Keratinocyte (primary cell): ENCODE results near the gene FAM186B. TPM values are rescaled to one million over a fixed set of nuclear protein-coding genes. Genes with fewer than 3 reads are reported as not detected.

Source experiments
- DNase-seq: peaks from one replicate; pipeline ENCODE4 v3.0.0-alpha.2; 2011; ENCODE audit warnings: low read depth, missing footprints, low spot score
- FAIRE-seq: peaks from 2 replicates; lab custom pipeline; 2011; peaks lifted over from hg19 to GRCh38; lab: Jason Lieb, UNC
- H2AFZ ChIP-seq: 2 replicates; pipeline ENCODE4 v1.6.0; 2012; ENCODE audit warnings: low read length, control low read depth, inconsistent platforms; ENCODE audit not compliant: control insufficient read depth
- H3K27ac ChIP-seq: 2 replicates; pipeline ENCODE4 v1.5.1; 2011; ENCODE audit warnings: low read length; ENCODE audit not compliant: control insufficient read depth, insufficient read depth
- H3K27me3 ChIP-seq: 3 replicates; pipeline ENCODE4 v1.6.0; 2011; ENCODE audit warnings: low read length; ENCODE audit not compliant: control insufficient read depth, insufficient read depth; ENCODE audit errors: extremely low read depth
- H3K36me3 ChIP-seq, 2 experiments: 2 replicates in 1 of 2; 3 replicates in 1 of 2; pipeline ENCODE4 v1.5.1; 2011; ENCODE audit warnings: low read length in 2 of 2, mild to moderate bottlenecking in 1 of 2; ENCODE audit not compliant: control insufficient read depth in 2 of 2, insufficient read depth in 2 of 2; ENCODE audit errors: extremely low read depth in 1 of 2
- H3K4me1 ChIP-seq: 3 replicates; pipeline ENCODE4 v1.5.1; 2011; ENCODE audit warnings: low read length; ENCODE audit not compliant: control insufficient read depth, insufficient read depth; ENCODE audit errors: extremely low read depth
- H3K4me2 ChIP-seq: 3 replicates; pipeline ENCODE4 v1.6.0; 2011; ENCODE audit warnings: low read depth, low read length; ENCODE audit not compliant: control insufficient read depth, insufficient read depth; ENCODE audit errors: extremely low read depth
- H3K4me3 ChIP-seq, 3 experiments: fragments of 200-600 bp in 1 of 3; sonication (generic) in 1 of 3; 2 replicates in 2 of 3; 3 replicates in 1 of 3; pipeline ENCODE4 v1.5.1; 2011 to 2016; ENCODE audit warnings: low read length in 3 of 3, mild to moderate bottlenecking in 3 of 3, control low read depth in 2 of 3, inconsistent platforms in 1 of 3, low read depth in 1 of 3, mixed read lengths in 1 of 3, mixed run types in 1 of 3, moderate library complexity in 1 of 3; ENCODE audit not compliant: control insufficient read depth in 2 of 3, insufficient read depth in 2 of 3; ENCODE audit errors: extremely low read depth in 1 of 3
- H3K79me2 ChIP-seq: 2 replicates; pipeline ENCODE4 v1.6.0; 2012; ENCODE audit warnings: low read length; ENCODE audit not compliant: control insufficient read depth, insufficient read depth
- H3K9ac ChIP-seq: 3 replicates; pipeline ENCODE4 v1.6.0; 2011; ENCODE audit warnings: low read length; ENCODE audit not compliant: control insufficient read depth, insufficient read depth; ENCODE audit errors: extremely low read depth
- H3K9me1 ChIP-seq: 3 replicates; pipeline ENCODE4 v1.6.0; 2011; ENCODE audit warnings: low read length; ENCODE audit not compliant: control insufficient read depth, insufficient read depth; ENCODE audit errors: extremely low read depth
- H3K9me3 ChIP-seq: 2 replicates; pipeline ENCODE4 v1.5.1; 2012; ENCODE audit warnings: low read depth, low read length; ENCODE audit not compliant: control insufficient read depth
- H4K20me1 ChIP-seq: 3 replicates; pipeline ENCODE4 v1.6.0; 2011; ENCODE audit warnings: low read length; ENCODE audit not compliant: control insufficient read depth, insufficient read depth; ENCODE audit errors: extremely low read depth
- CTCF ChIP-seq, 3 experiments: IDR thresholded peaks in 1 of 3; conservative IDR thresholded peaks in 1 of 3; optimal IDR thresholded peaks in 1 of 3; 2 replicates in 2 of 3; 3 replicates in 1 of 3; pipeline versions ENCODE3 to v1.5.1; 2011; ENCODE audit warnings: low read length in 3 of 3, mild to moderate bottlenecking in 3 of 3, moderate library complexity in 2 of 3, control low read depth in 1 of 3, inconsistent platforms in 1 of 3; ENCODE audit not compliant: insufficient read depth in 2 of 3; ENCODE audit errors: extremely low read depth in 1 of 3
- EZH2 ChIP-seq: IDR thresholded peaks from one replicate; pipeline ENCODE4 v1.6.1; 2012; ENCODE audit warnings: inconsistent platforms, mild to moderate bottlenecking, low read length, moderate library complexity
- dilution Hi-C: fragments of 300-500 bp; cut with MboI; formaldehyde crosslinking; loops from one replicate; pipeline ENCODE4 v1.7.0; 2020; ENCODE audit warnings: low sequenced_read_pairs; ENCODE audit not compliant: extremely low pct_ligation_motif_present
- polyA plus RNA-seq, 5 experiments: library from polyadenylated mRNA; depleted of rRNA in 3 of 5; stranded (reverse) in 3 of 5; stranded (forward) in 1 of 5; unstranded in 1 of 5; fragments of >200 nt; gene quantifications; 1 replicate in 1 of 5; 2 replicates in 3 of 5; 3 replicates in 1 of 5; pipeline versions ENCODE4 v1.2.1 to v1.2.3, GENCODE V29; 2011 to 2012; ENCODE audit warnings: missing spikeins in 2 of 5, low read depth in 1 of 5, low replicate concordance in 1 of 5

Gene FAM186B
- polyA plus RNA-seq, 1 donor (not counting 4 experiments of a cell fraction or from before 2014, with no cell fraction given): 0.13 TPM

- Histone ChIP-seq H4K20me1 (no peaks in the 10 kb centered on the region), H3K27ac (peak overlapping the region; percentile 97), H3K36me3 (peaks cover 0 to 12% of the 10 kb centered on the region in 2 experiments), H3K4me2 (peak overlapping the region; percentile 99), H3K9me3 (no peaks in the 10 kb centered on the region), H3K4me1 (peaks cover 10% of the 10 kb centered on the region), H3K9me1 (no peaks in the 10 kb centered on the region), H2AFZ (peak overlapping the region; percentile 99), H3K27me3 (no peaks in the 10 kb centered on the region), H3K4me3 (peak overlapping the region; percentile 87 to 100 (median 95)), H3K79me2 (peaks cover 32% of the 10 kb centered on the region), H3K9ac (peak overlapping the region; percentile 98)
- FAIRE-seq (no peak), DNase-seq (no peak)
- TF ChIP-seq EZH2: no peak
- no peak for TF ChIP-seq CTCF (optimal IDR thresholded peaks at IDR 0.05 in 1 of 3, IDR thresholded peaks at IDR 0.05 in 1 of 3, conservative IDR thresholded peaks at IDR 0.05 in 1 of 3; ENCODE audit: extremely low read depth in 1 of 3, insufficient read depth in 2 of 3, low read length in 3 of 3)
- dilution Hi-C loops: no loop called here
These were observed 36.8 kb downstream of the FAM186B start for GRCh38 chr12:49568442-49569162.

GRCh38 chr12:49567611-49568441 is 37.6 kb downstream of the FAM186B start, which contains the start of gene MCRS1:
TSS of gene MCRS1 (minus strand) at chr12:49568142. CDS start at chr12:49566731, 1,411 bp downstream.
- peak within 1 kb of the TSS; percentile 99 for H3K4me2 ChIP-seq
- H3K27me3 ChIP-seq: no peaks in the 10 kb centered on the region
- peak within 1 kb of the TSS; percentile 98 for H3K9ac ChIP-seq
- peaks cover 32% of the 10 kb centered on the region for H3K79me2 ChIP-seq
- no peaks in the 10 kb centered on the region for H4K20me1 ChIP-seq
- H3K4me3 ChIP-seq: peak within 1 kb of the TSS; percentile 87 to 100 (median 95)
- DNase-seq: peak; percentile 69
- H3K36me3 ChIP-seq: peaks cover 6 to 19% of the 10 kb centered on the region in 2 experiments
- no peaks in the 10 kb centered on the region for H3K9me3 ChIP-seq
- H3K27ac ChIP-seq: peak within 1 kb of the TSS; percentile 97
- dilution Hi-C loops: no loop called here
- TF ChIP-seq CTCF (optimal IDR thresholded peaks at IDR 0.05 in 1 of 3, IDR thresholded peaks at IDR 0.05 in 1 of 3, conservative IDR thresholded peaks at IDR 0.05 in 1 of 3; ENCODE audit: extremely low read depth in 1 of 3, insufficient read depth in 2 of 3, low read length in 3 of 3) (no peak), EZH2 (no peak)
- FAIRE-seq: peak; percentile 57
- H3K4me1 ChIP-seq: peaks cover 10% of the 10 kb centered on the region
- H2AFZ ChIP-seq: peak within 1 kb of the TSS; percentile 99
- no peaks in the 10 kb centered on the region for H3K9me1 ChIP-seq
